Measurements from ENCODE around the gene WDR59. TPM values are rescaled to one million over a fixed set of nuclear protein-coding genes. Genes with fewer than 3 reads are reported as not detected.

The WDR59 gene
- total RNA-seq (2022; extraction: Qiagen RNA extraction; ENCODE audit: low read depth), result 28.0 to 33.6 TPM (median 28.9 TPM) in 5 replicates

GRCh38 chr16:74984529-74985296 lies at the start of gene WDR59:
TSS of gene WDR59 (minus strand) at chr16:74985123. CDS start at chr16:74985017, 106 bp downstream.

GRCh38 chr16:74998481-74999218 lies 13.7 kb upstream of the WDR59 start, which contains the start of gene ZNRF1:
TSS of gene ZNRF1 (plus strand) at chr16:74999024. CDS start at chr16:74999672, 648 bp downstream.

Other genes with a start within 250 kb of the WDR59 start
- gene FA2H, start 210.3 kb downstream of the WDR59 start, total RNA-seq (2022; extraction: Qiagen RNA extraction; ENCODE audit: low read depth), result 38.3 to 43.6 TPM (median 40.5 TPM) in 5 replicates
- gene ZNRF1, start 13.9 kb upstream of the WDR59 start, total RNA-seq (2022; extraction: Qiagen RNA extraction; ENCODE audit: low read depth), result 16.9 to 26.7 TPM (median 23.0 TPM) in 5 replicates
- 0.35 to 1.1 TPM (median 0.80 TPM) in 5 replicates for gene LDHD, start 131.7 kb upstream of the WDR59 start, total RNA-seq (2022; extraction: Qiagen RNA extraction; ENCODE audit: low read depth)
- 10.0 to 12.7 TPM (median 11.4 TPM) in 5 replicates for gene ZFP1, start 163.4 kb upstream of the WDR59 start, total RNA-seq (2022; extraction: Qiagen RNA extraction; ENCODE audit: low read depth)
- not detected in 5 replicates for gene CTRB2, start 222.0 kb upstream of the WDR59 start, total RNA-seq (2022; extraction: Qiagen RNA extraction; ENCODE audit: low read depth)
- not detected in 5 replicates for gene CTRB1, start 233.9 kb upstream of the WDR59 start, total RNA-seq (2022; extraction: Qiagen RNA extraction; ENCODE audit: low read depth)